ENCODE results near the gene TMEM272. TPM values are rescaled to one million over a fixed set of nuclear protein-coding genes. Genes with fewer than 3 reads are reported as not detected.

TMEM272 gene
- total RNA-seq, 4 donors from 2014 or later, result not detected

- TF ChIP-seq CTCF (IDR thresholded peaks at IDR 0.05; ENCODE audit: low read depth), result no peak
Observed at GRCh38 chr13:51772781-51773180, 72.2 kb downstream of the TMEM272 start.

GRCh38 chr13:51772105-51772455, 72.9 kb downstream of the TMEM272 start:
- no peak for TF ChIP-seq CTCF (IDR thresholded peaks at IDR 0.05; ENCODE audit: low read depth)

- no peak for TF ChIP-seq CTCF (IDR thresholded peaks at IDR 0.05; ENCODE audit: low read depth)
Observed at GRCh38 chr13:51771418-51772104, 73.4 kb downstream of the TMEM272 start.

GRCh38 chr13:51770681-51771417, 74.1 kb downstream of the TMEM272 start:
- no peak for TF ChIP-seq CTCF (IDR thresholded peaks at IDR 0.05; ENCODE audit: low read depth)

GRCh38 chr13:51770160-51770559, 74.8 kb downstream of the TMEM272 start:
- TF ChIP-seq CTCF (IDR thresholded peaks at IDR 0.05; ENCODE audit: low read depth), result no peak

GRCh38 chr13:51769455-51770127, 75.4 kb downstream of the TMEM272 start:
- no peak for TF ChIP-seq CTCF (IDR thresholded peaks at IDR 0.05; ENCODE audit: low read depth)

- TF ChIP-seq CTCF (IDR thresholded peaks at IDR 0.05; ENCODE audit: low read depth), result no peak
Observed at GRCh38 chr13:51768976-51769375, 76.0 kb downstream of the TMEM272 start.

Data from subcutaneous adipose tissue (tissue), 4 donors.